Upper lobe of left lung (tissue), 6 donors: ENCODE results near the gene KNCN. TPM values are rescaled to one million over a fixed set of nuclear protein-coding genes. Genes with fewer than 3 reads are reported as not detected.

Experiments
- ATAC-seq, 2 donors: fragments of 200-7000 bp; cut with Tn5 transposase; one replicate each; pipeline ENCODE4 v1.9.1; 2022; ENCODE audit warnings: mild to moderate bottlenecking in 2 of 2, moderate library complexity in 2 of 2; ENCODE audit not compliant: low FRiP score in 2 of 2
- DNase-seq, 2 donors: peaks; one replicate each; pipeline ENCODE4 v3.0.0-alpha.2; 2019 to 2020
- H3K27ac ChIP-seq, 4 donors: fragments of 200-600 bp; sonication (generic); one replicate each; pipeline ENCODE4 v1.5.1; 2016 to 2019
- H3K27me3 ChIP-seq, 4 donors: fragments of 200-600 bp; sonication (generic); one replicate each; pipeline ENCODE4 v1.5.1; 2017 to 2019
- H3K36me3 ChIP-seq, 4 donors: fragments of 200-600 bp; sonication (generic); one replicate each; pipeline ENCODE4 v1.5.1; 2016 to 2019
- H3K4me1 ChIP-seq, 4 donors: fragments of 200-600 bp; sonication (generic); one replicate each; pipeline ENCODE4 v1.5.1; 2018 to 2019
- H3K4me3 ChIP-seq, 4 donors: fragments of 200-600 bp; sonication (generic); one replicate each; pipeline ENCODE4 v1.5.1; 2017 to 2019; ENCODE audit warnings: mild to moderate bottlenecking in 2 of 4, moderate library complexity in 1 of 4
- H3K9me3 ChIP-seq, 4 donors: fragments of 200-600 bp; sonication (generic); one replicate each; pipeline ENCODE4 v1.5.1; 2018 to 2019
- EP300 ChIP-seq, 4 donors: sonication (generic); formaldehyde crosslinking; IDR thresholded peaks; one replicate each; pipeline ENCODE4 v1.5.1; 2017; ENCODE audit warnings: antibody characterized with exemption in 4 of 4, control low read depth in 2 of 4
- POLR2A ChIP-seq, 4 donors: fragments of 450-650 bp; IDR thresholded peaks; one replicate each; pipeline ENCODE4 v1.5.1; 2016 to 2017; ENCODE audit warnings: antibody characterized with exemption in 4 of 4, mild to moderate bottlenecking in 2 of 4
- POLR2AphosphoS5 ChIP-seq, 2 donors: sonication (generic); formaldehyde crosslinking; IDR thresholded peaks; one replicate each; pipeline ENCODE4 v1.5.1; 2017; ENCODE audit warnings: antibody characterized with exemption in 2 of 2
- WGBS, 2 donors: methylation state at CpG; one replicate each; pipeline ENCODE4 v1.1.5; 2017 to 2018; 5-methylcytosine and 5-hydroxymethylcytosine counted together
- total RNA-seq, 6 donors: library from RNA; depleted of rRNA in 4 of 6; stranded (reverse); fragments of >200 nt in 4 of 6; gene quantifications; one replicate each; pipeline versions ENCODE4 v1.1.0 to v1.2.1, GENCODE V29; 2016 to 2021
- TF ChIP-seq, protein P1 (sequence below), 6 experiments: fragments of 450-650 bp in 4 of 6; fragments of 200-600 bp in 2 of 6; sonication (generic) in 2 of 6; IDR thresholded peaks; one replicate each; pipeline ENCODE4 v1.5.1; 2016 to 2019; ENCODE audit warnings: antibody characterized with exemption in 6 of 6
- donor health status: DM: no; HTN: no; CAD: no; lungs with moderate emphysema.
- donor health status: DM: no; HTN: yes; CAD: no; lungs with severe emphysema.

KNCN gene
- total RNA-seq, 6 donors from 2014 or later = not detected

DNA sequence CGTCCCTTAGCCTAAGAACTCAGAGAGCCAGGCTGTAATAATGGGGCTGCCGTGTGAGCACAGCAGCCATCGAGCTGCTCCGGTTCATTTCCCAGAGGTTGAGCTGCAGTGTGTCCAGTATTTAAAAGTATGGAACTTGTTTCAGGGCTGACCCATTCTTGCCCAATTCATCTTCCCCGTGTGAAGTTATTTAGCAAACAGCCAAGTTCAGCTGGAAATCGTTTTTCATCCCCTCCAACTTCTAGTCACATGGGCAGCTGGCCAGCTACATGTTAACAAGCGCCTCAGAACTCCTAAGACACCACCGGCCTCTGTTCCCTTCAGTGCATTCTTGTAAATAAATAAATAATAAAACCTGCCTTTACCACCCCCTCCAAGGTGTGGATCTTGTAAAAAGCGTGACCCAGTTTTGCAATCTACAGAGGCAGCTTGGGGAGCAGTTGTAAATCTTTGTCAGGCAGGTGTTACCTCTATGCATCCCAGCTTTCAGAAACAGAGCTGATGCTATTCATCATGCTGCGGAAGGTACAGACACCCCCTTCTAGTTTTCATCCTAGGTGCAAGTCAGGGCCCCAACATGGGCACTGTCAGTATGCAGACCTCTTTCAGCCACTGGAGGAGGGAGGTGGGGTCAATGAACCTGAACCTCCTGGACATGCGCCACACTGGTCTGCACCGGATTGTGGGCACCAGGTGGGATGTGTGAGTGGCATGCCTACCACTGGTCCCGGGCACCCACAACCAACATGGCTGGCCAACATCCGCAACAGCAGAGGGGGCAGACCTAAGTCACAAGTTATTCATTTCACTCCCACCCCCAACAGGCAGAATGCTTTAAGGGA is 18.7 kb upstream of the KNCN start:
- Histone ChIP-seq H3K4me1 (no peaks in the 10 kb centered on the region), H3K9me3 (no peaks in the 10 kb centered on the region), H3K36me3 (peaks cover 0 to 70% (median 36%) of the 10 kb centered on the region in 4 donors), H3K27me3 (no peaks in the 10 kb centered on the region), H3K27ac (no peak overlapping the region), H3K4me3 (no peak overlapping the region)
- DNase-seq = no peak
- ATAC-seq = peak in 1 of 2 donors; percentile 47
- WGBS, 2 donors = 73 to 77% methylated on average over 14 of the region's 14 CpGs
- TF ChIP-seq POLR2AphosphoS5 (IDR thresholded peaks at IDR 0.05) = no peak
- TF ChIP-seq EP300 (IDR thresholded peaks at IDR 0.05) = no peak
- TF ChIP-seq, protein P1, sequence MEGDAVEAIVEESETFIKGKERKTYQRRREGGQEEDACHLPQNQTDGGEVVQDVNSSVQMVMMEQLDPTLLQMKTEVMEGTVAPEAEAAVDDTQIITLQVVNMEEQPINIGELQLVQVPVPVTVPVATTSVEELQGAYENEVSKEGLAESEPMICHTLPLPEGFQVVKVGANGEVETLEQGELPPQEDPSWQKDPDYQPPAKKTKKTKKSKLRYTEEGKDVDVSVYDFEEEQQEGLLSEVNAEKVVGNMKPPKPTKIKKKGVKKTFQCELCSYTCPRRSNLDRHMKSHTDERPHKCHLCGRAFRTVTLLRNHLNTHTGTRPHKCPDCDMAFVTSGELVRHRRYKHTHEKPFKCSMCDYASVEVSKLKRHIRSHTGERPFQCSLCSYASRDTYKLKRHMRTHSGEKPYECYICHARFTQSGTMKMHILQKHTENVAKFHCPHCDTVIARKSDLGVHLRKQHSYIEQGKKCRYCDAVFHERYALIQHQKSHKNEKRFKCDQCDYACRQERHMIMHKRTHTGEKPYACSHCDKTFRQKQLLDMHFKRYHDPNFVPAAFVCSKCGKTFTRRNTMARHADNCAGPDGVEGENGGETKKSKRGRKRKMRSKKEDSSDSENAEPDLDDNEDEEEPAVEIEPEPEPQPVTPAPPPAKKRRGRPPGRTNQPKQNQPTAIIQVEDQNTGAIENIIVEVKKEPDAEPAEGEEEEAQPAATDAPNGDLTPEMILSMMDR (IDR thresholded peaks at IDR 0.05) = no peak
- TF ChIP-seq POLR2A (IDR thresholded peaks at IDR 0.05) = no peak

DNA sequence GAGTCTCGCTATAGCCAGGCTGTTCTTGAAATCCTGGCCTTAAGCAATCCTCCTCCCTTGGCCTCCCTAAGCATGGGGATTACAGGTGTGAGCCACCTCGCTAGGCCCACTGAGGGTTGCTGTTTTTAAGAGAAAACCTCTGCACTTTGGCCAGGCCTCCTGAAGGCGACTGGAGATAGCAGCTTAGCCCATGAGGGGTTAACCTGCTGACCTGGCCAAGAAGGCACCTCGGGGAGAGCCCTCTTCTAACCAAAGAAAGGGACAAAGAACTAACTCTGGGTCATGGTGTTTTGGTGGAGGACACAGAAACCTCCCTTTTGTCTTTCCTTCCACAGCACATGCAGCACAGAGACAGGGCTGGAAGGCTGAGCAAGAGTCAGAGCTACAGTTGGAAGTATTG is 17.7 kb upstream of the KNCN start:
- no peak for TF ChIP-seq POLR2A (IDR thresholded peaks at IDR 0.05)
- TF ChIP-seq, protein P1 (IDR thresholded peaks at IDR 0.05) = no peak
- no peak for TF ChIP-seq POLR2AphosphoS5 (IDR thresholded peaks at IDR 0.05)
- no peak for TF ChIP-seq EP300 (IDR thresholded peaks at IDR 0.05)
- DNase-seq (no peak), ATAC-seq (no peak)
- Histone ChIP-seq H3K4me1 (no peaks in the 10 kb centered on the region), H3K4me3 (no peak overlapping the region), H3K27me3 (no peaks in the 10 kb centered on the region), H3K9me3 (no peaks in the 10 kb centered on the region), H3K27ac (no peak overlapping the region), H3K36me3 (peaks cover 0 to 71% (median 37%) of the 10 kb centered on the region in 4 donors)
- 85 to 89% methylated on average over 4 of the region's 4 CpGs for WGBS, 2 donors

DNA sequence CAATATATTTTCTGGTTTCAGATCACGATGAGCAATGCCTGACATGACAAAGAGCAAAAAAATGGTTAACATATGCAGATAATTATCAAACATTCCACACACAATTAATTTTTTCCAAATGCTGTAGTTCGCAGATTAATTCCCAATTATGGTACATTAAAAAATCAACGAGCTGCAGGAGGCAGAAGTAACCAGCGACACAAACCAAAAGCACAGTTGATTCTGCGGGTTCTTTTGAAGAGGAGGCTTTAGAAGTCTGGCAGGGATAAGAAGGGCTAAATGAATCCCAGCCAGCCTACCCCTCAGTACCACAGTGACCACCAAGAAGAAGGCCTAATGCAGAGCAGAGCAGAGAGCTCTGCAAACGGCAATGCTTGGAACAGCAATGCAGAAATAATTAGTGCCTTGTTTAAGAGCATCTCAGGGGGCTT is 17.0 kb upstream of the KNCN start:
- 95 to 96% methylated on average over 6 of the region's 6 CpGs for WGBS, 2 donors
- DNase-seq = no peak
- Histone ChIP-seq H3K27ac (no peak overlapping the region), H3K9me3 (no peaks in the 10 kb centered on the region), H3K36me3 (peaks cover 0 to 69% (median 37%) of the 10 kb centered on the region in 4 donors), H3K4me1 (no peaks in the 10 kb centered on the region), H3K27me3 (no peaks in the 10 kb centered on the region), H3K4me3 (no peak overlapping the region)
- ATAC-seq = no peak
- TF ChIP-seq POLR2A (IDR thresholded peaks at IDR 0.05) = no peak
- TF ChIP-seq, protein P1 (IDR thresholded peaks at IDR 0.05) = no peak
- TF ChIP-seq POLR2AphosphoS5 (IDR thresholded peaks at IDR 0.05) = no peak
- TF ChIP-seq EP300 (IDR thresholded peaks at IDR 0.05) = no peak

GRCh38 chr1:46563341-46563740 is 11.9 kb upstream of the KNCN start:
- DNase-seq = no peak

More at GRCh38 chr1:46563341-46563740, 11.9 kb upstream of the KNCN start:
- no peak for TF ChIP-seq EP300 (IDR thresholded peaks at IDR 0.05)
- no peak for TF ChIP-seq POLR2AphosphoS5 (IDR thresholded peaks at IDR 0.05)
- TF ChIP-seq, protein P1 (IDR thresholded peaks at IDR 0.05) = no peak
- no peak for TF ChIP-seq POLR2A (IDR thresholded peaks at IDR 0.05)
- Histone ChIP-seq H3K27me3 (no peaks in the 10 kb centered on the region), H3K4me1 (no peaks in the 10 kb centered on the region), H3K9me3 (no peaks in the 10 kb centered on the region), H3K27ac (no peak overlapping the region), H3K36me3 (peaks cover 0 to 92% (median 71%) of the 10 kb centered on the region in 4 donors), H3K4me3 (no peak overlapping the region)
- no peak for ATAC-seq
- 91% methylated on average over 4 of the region's 4 CpGs for WGBS, 2 donors
